Measurements from ENCODE around the gene C16orf95. TPM values are rescaled to one million over a fixed set of nuclear protein-coding genes. Genes with fewer than 3 reads are reported as not detected.

The C16orf95 gene
- total and polyA plus RNA-seq, 2 of the 4 experiments (the other 2 are of a cell fraction): 2.0 to 4.7 TPM

GRCh38 chr16:87312008-87312407 lies 5.2 kb downstream of the C16orf95 start:
- Histone ChIP-seq H2AK5ac (ENCODE audit: low read depth, low read length) (no peak overlapping the region), H3K27ac (ENCODE audit: insufficient read depth, low read length) (no peak overlapping the region), H3K36me3 (ENCODE audit: control insufficient read depth, insufficient read depth, low read length) (no peaks in the 10 kb centered on the region), H3K4ac (ENCODE audit: low read depth, low read length) (no peak overlapping the region), H3K9me1 (ENCODE audit: insufficient read depth, low read length) (no peaks in the 10 kb centered on the region), H2BK20ac (ENCODE audit: low read depth, low read length) (no peak overlapping the region), H2BK120ac (ENCODE audit: low read depth, low read length) (no peak overlapping the region), H4K5ac (ENCODE audit: low read depth, low read length) (no peak overlapping the region), H3K4me3 (ENCODE audit: insufficient read depth, low read depth, low read length) (no peak overlapping the region), H3K56ac (ENCODE audit: extremely low read depth, insufficient read depth, low read length) (no peak overlapping the region), H2AFZ (replicated peaks; ENCODE audit: low read length, poor library complexity) (no peak overlapping the region), H3K27me3 (ENCODE audit: control insufficient read depth, insufficient read depth, low read length) (no peaks in the 10 kb centered on the region), H4K20me1 (ENCODE audit: insufficient read depth, low read length) (no peaks in the 10 kb centered on the region), H3K9me3 (ENCODE audit: control insufficient read depth, insufficient read depth, low read length) (peaks cover 6% of the 10 kb centered on the region), H3K4me1 (ENCODE audit: control insufficient read depth, insufficient read depth, low read length) (no peaks in the 10 kb centered on the region), H3K18ac (ENCODE audit: low read depth, low read length) (no peak overlapping the region), H3K23ac (ENCODE audit: low read depth, low read length) (no peak overlapping the region), H4K91ac (ENCODE audit: insufficient read depth, low read depth, low read length) (no peak overlapping the region), H2BK5ac (ENCODE audit: low read depth, low read length, poor library complexity, severe bottlenecking) (no peak overlapping the region), H3K79me1 (ENCODE audit: low read depth in 1 of 2, low read length in 2 of 2) (peaks cover 0 to 4% of the 10 kb centered on the region in 2 experiments; a peak in 1 of 4 replicates), H3K4me2 (ENCODE audit: low read depth, low read length) (no peak overlapping the region), H2AK9ac (replicated peaks; ENCODE audit: low read depth, low read length, poor library complexity) (no peak overlapping the region), H4K8ac (ENCODE audit: low read depth in 2 of 2, low read length in 2 of 2) (no peak overlapping the region), H3K14ac (replicated peaks; ENCODE audit: low read depth, low read length) (no peak overlapping the region), H2BK15ac (ENCODE audit: low read depth, low read length) (no peak overlapping the region), H3K9ac (ENCODE audit: low read depth, low read length) (no peak overlapping the region)
- POLR2A ChIA-PET (ENCODE audit: unreplicated experiment): interaction anchor here (0.5 kb wide), 1 partner anchor 8 kb away, joined by 6 read pairs; no protein-coding TSS in a partner anchor
- no peak for ATAC-seq (ENCODE audit: low read depth)
- TF ChIP-seq CTCF (conservative IDR thresholded peaks at IDR 0.05; ENCODE audit: low read depth, low read length) (no peak), CEBPB (IDR thresholded peaks at IDR 0.05; ENCODE audit: low read depth, low read length) (no peak), RFX5 (IDR thresholded peaks at IDR 0.05; ENCODE audit: low read depth, low read length) (no peak), MAZ (IDR thresholded peaks at IDR 0.05; ENCODE audit: borderline replicate concordance, low read depth, low read length) (no peak), RAD21 (IDR thresholded peaks at IDR 0.05; ENCODE audit: low read length) (no peak), FOS (IDR thresholded peaks at IDR 0.05; ENCODE audit: low read depth, low read length) (no peak)
- TF ChIP-seq, protein P1, sequence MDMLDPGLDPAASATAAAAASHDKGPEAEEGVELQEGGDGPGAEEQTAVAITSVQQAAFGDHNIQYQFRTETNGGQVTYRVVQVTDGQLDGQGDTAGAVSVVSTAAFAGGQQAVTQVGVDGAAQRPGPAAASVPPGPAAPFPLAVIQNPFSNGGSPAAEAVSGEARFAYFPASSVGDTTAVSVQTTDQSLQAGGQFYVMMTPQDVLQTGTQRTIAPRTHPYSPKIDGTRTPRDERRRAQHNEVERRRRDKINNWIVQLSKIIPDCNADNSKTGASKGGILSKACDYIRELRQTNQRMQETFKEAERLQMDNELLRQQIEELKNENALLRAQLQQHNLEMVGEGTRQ (IDR thresholded peaks at IDR 0.05; ENCODE audit: low read depth, low read length): no peak
- 80% methylated on average over 1 of the region's 7 CpGs; no CpG with 5 or more reads in 1 of the 2 experiments for WGBS, 2 experiments (ENCODE audit: extremely low coverage in 2 of 2, insufficient read length in 1 of 2)
- no peak for DNase-seq
- dilution Hi-C loops (cut with HindIII; ENCODE audit: low sequenced_read_pairs, unreplicated experiment) (no loop called here), in situ Hi-C loops (cut with MboI; ENCODE audit: low sequenced_read_pairs) (no loop called here), intact Hi-C loops (cut with micrococcal nuclease) (loop anchor here (10.0 kb wide), 1 partner anchor 323 kb away; no protein-coding TSS in a partner anchor)
- no TSS peak for BruUV-seq (replicated peaks)
- CTCF ChIA-PET: no interaction called here

All from IMR-90 (cell line).